Measurements from ENCODE around the gene LRRC42. TPM values are rescaled to one million over a fixed set of nuclear protein-coding genes. Genes with fewer than 3 reads are reported as not detected.

LRRC42 gene, protein sequence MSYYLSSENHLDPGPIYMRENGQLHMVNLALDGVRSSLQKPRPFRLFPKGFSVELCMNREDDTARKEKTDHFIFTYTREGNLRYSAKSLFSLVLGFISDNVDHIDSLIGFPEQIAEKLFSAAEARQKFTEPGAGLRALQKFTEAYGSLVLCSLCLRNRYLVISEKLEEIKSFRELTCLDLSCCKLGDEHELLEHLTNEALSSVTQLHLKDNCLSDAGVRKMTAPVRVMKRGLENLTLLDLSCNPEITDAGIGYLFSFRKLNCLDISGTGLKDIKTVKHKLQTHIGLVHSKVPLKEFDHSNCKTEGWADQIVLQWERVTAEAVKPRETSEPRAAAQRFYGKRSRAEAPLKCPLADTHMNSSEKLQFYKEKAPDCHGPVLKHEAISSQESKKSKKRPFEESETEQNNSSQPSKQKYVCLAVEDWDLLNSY
- total RNA-seq (10 to 100 TPM in 1 of 5 experiments, 1 to 10 TPM in 4; 6.2 to 20.3 (median 7.8) TPM), polyA plus RNA-seq (10 to 100 TPM in 1 of 2 donors, 1 to 10 TPM in 1; 7.7 to 13.8 TPM), total RNA-seq (4.4 reads per million, percentile 22 among the genes with 10 or more reads in this experiment)

DNA sequence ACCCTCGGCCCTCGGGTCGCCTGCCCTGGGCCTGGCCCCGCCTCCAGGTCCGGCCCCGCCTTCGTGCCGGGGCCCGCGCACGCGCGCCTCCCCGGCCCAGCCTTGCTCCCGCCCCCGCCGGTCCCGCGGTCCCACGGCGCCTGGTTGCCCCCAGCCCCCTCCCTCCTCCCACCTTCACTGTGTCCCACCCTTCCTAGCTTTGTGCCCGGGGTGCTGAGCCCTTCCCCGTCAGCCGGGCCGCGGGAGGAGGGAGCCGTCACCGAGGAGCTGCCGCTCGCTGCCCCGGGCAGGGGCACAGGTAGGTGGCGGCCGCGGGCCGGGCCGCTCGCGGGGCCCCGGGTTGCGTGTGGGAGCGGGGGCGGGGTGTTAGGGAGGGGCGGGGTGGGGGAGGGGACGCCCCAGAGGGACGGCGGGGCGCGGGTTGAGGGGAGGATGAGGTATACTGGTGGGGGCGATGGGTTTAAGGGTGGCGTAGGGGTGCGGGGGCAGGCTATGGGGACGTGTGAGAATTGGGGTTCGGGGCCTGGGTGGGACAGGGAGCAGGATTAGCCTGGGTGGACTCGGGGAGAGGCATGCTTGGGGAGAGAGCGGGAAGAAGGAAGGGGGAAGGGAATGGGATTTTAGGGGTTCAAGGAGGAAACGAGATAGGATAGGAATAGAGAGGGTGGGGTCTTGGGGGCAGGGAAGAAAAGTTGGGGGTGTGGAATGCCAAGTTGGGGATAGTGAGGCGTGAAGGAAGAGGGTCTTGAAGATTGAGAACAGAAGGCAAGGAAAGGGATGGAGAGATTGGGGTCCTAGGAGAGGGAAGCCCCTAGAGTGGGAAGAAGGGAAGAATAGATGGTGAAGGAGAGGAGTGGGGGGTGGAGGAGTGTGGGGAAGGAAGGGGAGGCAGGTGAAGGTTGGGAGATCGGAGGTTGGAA is at the start of gene LRRC42:
Gene LRRC42 (plus strand): TSS at position 99 of the 920 bp plus-strand sequence. CDS start 5,650 bp downstream, outside the sequence.
- ATAC-seq (peak; percentile 79), DNase-seq (no peak)
- H3K27ac Mint-ChIP-seq: peak within 1 kb of the TSS; percentile 83 to 96 (median 93)
- no peaks in the 10 kb centered on the region for H3K9me3 ChIP-seq (ENCODE audit: control insufficient read depth in 2 of 3, low read length in 3 of 3)
- H3K4me1 ChIP-seq (ENCODE audit: control insufficient read depth in 2 of 2, insufficient read depth in 2 of 2, low read length in 2 of 2): peaks cover 17 to 30% of the 10 kb centered on the region in 2 donors
- H3K4me3 ChIP-seq (ENCODE audit: low read length): peak within 1 kb of the TSS; percentile 70
- no peaks in the 10 kb centered on the region for H3K27me3 ChIP-seq (ENCODE audit: control insufficient read depth in 2 of 2, insufficient read depth in 2 of 2, low read length in 2 of 2)
- peaks cover 0 to 15% (median 0%) of the 10 kb centered on the region in 5 donors for H3K36me3 Mint-ChIP-seq
- intact Hi-C loops (cut with micrococcal nuclease): loop anchor here (1.0 to 10.0 kb wide), 15 partner anchors 13 to 1890 kb away; partner anchors contain the start of genes BTF3L4 (in 2 of the 2), NDC1 (in 2 of the 2), SSBP3 (in 2 of the 2) and TTC4 (in 2 of the 2)
- no peaks in the 10 kb centered on the region for H3K27me3 Mint-ChIP-seq
- peaks cover 34 to 64% (median 56%) of the 10 kb centered on the region in 7 donors for H3K4me1 Mint-ChIP-seq
- H3K27ac ChIP-seq (ENCODE audit: low read depth, low read length): peak within 1 kb of the TSS; percentile 83
- H3K4me3 Mint-ChIP-seq: peak within 1 kb of the TSS; percentile 91 to 97 (median 96)
- ChIA-PET CTCF (interaction anchor here (1.4 to 4.5 kb wide), 5 partner anchors 10 to 86 kb away, joined by 5 to 56 read pairs (median 10); no protein-coding TSS in a partner anchor), POLR2A (interaction anchor here (0.7 to 2.4 kb wide), 10 partner anchors 12 to 855 kb away, joined by 3 to 21 read pairs (median 6); partner anchors contain the start of genes TCEANC2, TMEM59, TTC22 and YIPF1)
- no peaks in the 10 kb centered on the region for H3K9me3 Mint-ChIP-seq
- H3K36me3 ChIP-seq (ENCODE audit: control insufficient read depth in 2 of 3, insufficient read depth in 3 of 3, low read length in 3 of 3): no peaks in the 10 kb centered on the region

GRCh38 chr1:53896635-53897229 is 49.4 kb upstream of the LRRC42 start:
- H3K27ac Mint-ChIP-seq: no peak overlapping the region
- H3K36me3 Mint-ChIP-seq: peaks cover 0 to 3% (median 0%) of the 10 kb centered on the region in 5 donors
- no peaks in the 10 kb centered on the region for H3K9me3 Mint-ChIP-seq
- peaks cover 2 to 14% (median 7%) of the 10 kb centered on the region in 5 donors for H3K27me3 Mint-ChIP-seq
- POLR2A ChIA-PET: no interaction called here
- Histone ChIP-seq H3K4me3 (ENCODE audit: low read length) (no peak overlapping the region), H3K9me3 (ENCODE audit: control insufficient read depth in 2 of 3, low read length in 3 of 3) (no peaks in the 10 kb centered on the region), H3K27ac (ENCODE audit: low read depth, low read length) (no peak overlapping the region), H3K36me3 (ENCODE audit: control insufficient read depth in 2 of 3, insufficient read depth in 3 of 3, low read length in 3 of 3) (no peaks in the 10 kb centered on the region), H3K27me3 (ENCODE audit: control insufficient read depth in 2 of 2, insufficient read depth in 2 of 2, low read length in 2 of 2) (no peaks in the 10 kb centered on the region), H3K4me1 (ENCODE audit: control insufficient read depth in 2 of 2, insufficient read depth in 2 of 2, low read length in 2 of 2) (no peaks in the 10 kb centered on the region)
- DNase-seq (no peak), ATAC-seq (no peak)
- CTCF ChIA-PET: no interaction called here
- no peak overlapping the region for H3K4me3 Mint-ChIP-seq
- peaks cover 0 to 11% (median 0%) of the 10 kb centered on the region in 7 donors for H3K4me1 Mint-ChIP-seq
- intact Hi-C loops (cut with micrococcal nuclease): no loop called here

DNA sequence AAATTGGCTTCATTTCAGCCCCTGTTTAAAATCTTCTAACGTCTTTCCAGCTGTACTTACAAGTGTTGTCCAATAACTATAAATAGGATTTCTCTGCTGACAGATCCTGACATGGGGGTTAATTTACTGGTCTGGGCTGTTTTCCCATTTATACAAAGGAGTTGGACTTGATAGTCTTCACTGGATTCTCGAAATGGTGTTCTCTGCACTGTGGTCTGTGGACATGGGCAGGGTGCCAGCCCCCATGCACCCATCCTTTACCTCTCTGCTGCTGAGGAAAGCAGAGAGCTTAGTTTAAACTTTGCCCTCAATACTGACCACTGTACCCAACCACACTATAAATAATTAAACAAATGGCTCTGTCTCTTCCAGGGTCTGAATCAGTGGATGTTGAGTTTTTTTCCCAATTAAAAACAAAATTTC is 46.9 kb upstream of the LRRC42 start:
- H3K36me3 ChIP-seq (ENCODE audit: control insufficient read depth in 2 of 3, insufficient read depth in 3 of 3, low read length in 3 of 3): no peaks in the 10 kb centered on the region
- Mint-ChIP-seq H3K9me3 (no peaks in the 10 kb centered on the region), H3K27ac (no peak overlapping the region), H3K27me3 (peaks cover 2 to 14% (median 7%) of the 10 kb centered on the region in 5 donors), H3K36me3 (peaks cover 0 to 3% (median 0%) of the 10 kb centered on the region in 5 donors), H3K4me3 (no peak overlapping the region), H3K4me1 (peaks cover 0 to 11% (median 0%) of the 10 kb centered on the region in 7 donors)
- intact Hi-C loops (cut with micrococcal nuclease): no loop called here
- no peaks in the 10 kb centered on the region for H3K4me1 ChIP-seq (ENCODE audit: control insufficient read depth in 2 of 2, insufficient read depth in 2 of 2, low read length in 2 of 2)
- ChIA-PET CTCF (interaction anchor here (0.5 kb wide), 1 partner anchor 282 kb away, joined by 3 read pairs; no protein-coding TSS in a partner anchor), POLR2A (no interaction called here)
- no peak overlapping the region for H3K27ac ChIP-seq (ENCODE audit: low read depth, low read length)
- no peak for ATAC-seq
- H3K9me3 ChIP-seq (ENCODE audit: control insufficient read depth in 2 of 3, low read length in 3 of 3): no peaks in the 10 kb centered on the region
- no peaks in the 10 kb centered on the region for H3K27me3 ChIP-seq (ENCODE audit: control insufficient read depth in 2 of 2, insufficient read depth in 2 of 2, low read length in 2 of 2)
- no peak overlapping the region for H3K4me3 ChIP-seq (ENCODE audit: low read length)
- DNase-seq: no peak

GRCh38 chr1:53899708-53900107 is 46.4 kb upstream of the LRRC42 start:
- CTCF ChIA-PET: no interaction called here
- Histone ChIP-seq H3K4me3 (ENCODE audit: low read length) (no peak overlapping the region), H3K27me3 (ENCODE audit: control insufficient read depth in 2 of 2, insufficient read depth in 2 of 2, low read length in 2 of 2) (no peaks in the 10 kb centered on the region), H3K27ac (ENCODE audit: low read depth, low read length) (no peak overlapping the region), H3K36me3 (ENCODE audit: control insufficient read depth in 2 of 3, insufficient read depth in 3 of 3, low read length in 3 of 3) (no peaks in the 10 kb centered on the region), H3K4me1 (ENCODE audit: control insufficient read depth in 2 of 2, insufficient read depth in 2 of 2, low read length in 2 of 2) (no peaks in the 10 kb centered on the region), H3K9me3 (ENCODE audit: control insufficient read depth in 2 of 3, low read length in 3 of 3) (no peaks in the 10 kb centered on the region)
- intact Hi-C loops (cut with micrococcal nuclease): no loop called here
- H3K27me3 Mint-ChIP-seq: peaks cover 2 to 14% (median 7%) of the 10 kb centered on the region in 5 donors
- H3K36me3 Mint-ChIP-seq: peaks cover 0 to 3% (median 0%) of the 10 kb centered on the region in 5 donors
- H3K4me3 Mint-ChIP-seq: no peak overlapping the region
- ATAC-seq (no peak), DNase-seq (no peak)
- peaks cover 0 to 11% (median 0%) of the 10 kb centered on the region in 7 donors for H3K4me1 Mint-ChIP-seq
- POLR2A ChIA-PET: no interaction called here
- H3K27ac Mint-ChIP-seq: no peak overlapping the region
- H3K9me3 Mint-ChIP-seq: no peaks in the 10 kb centered on the region

GRCh38 chr1:53902235-53903138 is 43.7 kb upstream of the LRRC42 start:
- ChIA-PET POLR2A (interaction anchor here (1.6 kb wide), 1 partner anchor 13 kb away, joined by 7 read pairs; the partner anchor contains the start of gene YIPF1), CTCF (no interaction called here)
- Histone ChIP-seq H3K27me3 (ENCODE audit: control insufficient read depth in 2 of 2, insufficient read depth in 2 of 2, low read length in 2 of 2) (no peaks in the 10 kb centered on the region), H3K4me3 (ENCODE audit: low read length) (no peak overlapping the region), H3K4me1 (ENCODE audit: control insufficient read depth in 2 of 2, insufficient read depth in 2 of 2, low read length in 2 of 2) (no peaks in the 10 kb centered on the region), H3K36me3 (ENCODE audit: control insufficient read depth in 2 of 3, insufficient read depth in 3 of 3, low read length in 3 of 3) (peaks cover 0 to 4% (median 0%) of the 10 kb centered on the region in 3 experiments), H3K9me3 (ENCODE audit: control insufficient read depth in 2 of 3, low read length in 3 of 3) (no peaks in the 10 kb centered on the region), H3K27ac (ENCODE audit: low read depth, low read length) (no peak overlapping the region)
- Mint-ChIP-seq H3K4me1 (peaks cover 0 to 11% (median 0%) of the 10 kb centered on the region in 7 donors), H3K4me3 (no peak overlapping the region), H3K9me3 (no peaks in the 10 kb centered on the region), H3K27ac (no peak overlapping the region), H3K36me3 (no peaks in the 10 kb centered on the region), H3K27me3 (no peaks in the 10 kb centered on the region)
- intact Hi-C loops (cut with micrococcal nuclease): no loop called here
- ATAC-seq (no peak), DNase-seq (no peak)
